SK-N-SH (cell line): ENCODE data around the gene DDC. TPM values are rescaled to one million over a fixed set of nuclear protein-coding genes. Genes with fewer than 3 reads are reported as not detected.
"Not testable (repeated sequence)": the region's sequence is repeated elsewhere in the genome, so short reads cannot be mapped to it uniquely, and the experiment has no call there.

ENCODE experiments used
- CTCF ChIA-PET: fragments of 300-600, 350-600 bp; formaldehyde crosslinking; extraction: SDS; loops from one replicate; lab custom pipeline; 2021; lab: Yijun Ruan, JAX
- POLR2A ChIA-PET: fragments of 350-600 bp; sonication (Branson Sonifier 250); formaldehyde crosslinking; extraction: SDS; loops from one replicate; lab custom pipeline; 2020; ENCODE audit warnings: antibody characterized with exemption, inconsistent platforms; lab: Yijun Ruan, JAX
- DNase-seq: peaks from one replicate; pipeline ENCODE4 v3.0.0; 2012
- H2AFZ ChIP-seq: fragments of 200-600 bp; sonication (generic); 2 replicates; pipeline ENCODE4 v1.8.1; 2016; ENCODE audit warnings: antibody characterized with exemption, mild to moderate bottlenecking, low read depth
- H3F3A ChIP-seq: fragments of 200-600 bp; sonication (generic); replicated peaks from 2 replicates; pipeline ENCODE3; 2016; ENCODE audit warnings: antibody characterized with exemption, mild to moderate bottlenecking; ENCODE audit not compliant: insufficient read depth
- H3K27ac ChIP-seq, 2 experiments: fragments of 200-500 bp in 1 of 2; fragments of 200-600 bp in 1 of 2; sonication (Bioruptor generic) in 1 of 2; sonication (generic), shearing (Covaris generic) in 1 of 2; 2 replicates each; pipeline versions ENCODE4 v1.5.1 to v1.6.1; 2014 to 2016; ENCODE audit warnings: low read depth in 2 of 2, inconsistent platforms in 1 of 2, low read length in 1 of 2, mild to moderate bottlenecking in 1 of 2, mixed read lengths in 1 of 2
- H3K27me3 ChIP-seq: fragments of 200-600 bp; sonication (generic), shearing (Covaris generic); 2 replicates; pipeline ENCODE4 v1.6.1; 2016; ENCODE audit warnings: mixed run types; ENCODE audit not compliant: insufficient read depth
- H3K36me3 ChIP-seq, 2 experiments: fragments of 200-500 bp in 1 of 2; fragments of 200-600 bp in 1 of 2; sonication (Bioruptor generic) in 1 of 2; sonication (generic) in 1 of 2; replicated peaks in 1 of 2; 2 replicates each; pipeline versions ENCODE3 to v1.5.1; 2014 to 2016; ENCODE audit warnings: low read length in 1 of 2, mild to moderate bottlenecking in 1 of 2; ENCODE audit not compliant: insufficient read depth in 2 of 2, control insufficient read depth in 1 of 2
- H3K4me1 ChIP-seq, 2 experiments: fragments of 200-500 bp in 1 of 2; fragments of 200-600 bp in 1 of 2; sonication (Bioruptor generic) in 1 of 2; sonication (generic), shearing (Covaris generic) in 1 of 2; 2 replicates each; pipeline versions ENCODE4 v1.5.1 to v1.6.1; 2014 to 2016; ENCODE audit warnings: low read depth in 1 of 2, low read length in 1 of 2, mixed run types in 1 of 2; ENCODE audit not compliant: insufficient read depth in 2 of 2, control insufficient read depth in 1 of 2
- H3K4me2 ChIP-seq: fragments of 200-600 bp; sonication (generic), shearing (Covaris generic); 2 replicates; pipeline ENCODE4 v1.6.1; 2017; ENCODE audit warnings: mixed run types
- H3K4me3 ChIP-seq, 2 experiments: fragments of 200-500 bp in 1 of 2; fragments of 200-600 bp in 1 of 2; sonication (Bioruptor generic) in 1 of 2; sonication (generic), shearing (Covaris generic) in 1 of 2; 2 replicates each; pipeline versions ENCODE4 v1.5.1 to v1.8.1; 2014 to 2016; ENCODE audit warnings: low read depth in 2 of 2, inconsistent platforms in 1 of 2, low read length in 1 of 2, mild to moderate bottlenecking in 1 of 2, mixed read lengths in 1 of 2, moderate library complexity in 1 of 2
- H3K79me2 ChIP-seq: fragments of 200-600 bp; sonication (generic); 2 replicates; pipeline ENCODE4 v1.8.1; 2017; ENCODE audit warnings: mild to moderate bottlenecking; ENCODE audit not compliant: insufficient read depth
- H3K9ac ChIP-seq: fragments of 200-600 bp; sonication (generic); 2 replicates; pipeline ENCODE4 v1.6.1; 2017; ENCODE audit warnings: mixed run types
- H3K9me2 ChIP-seq: fragments of 200-600 bp; sonication (generic); 2 replicates; pipeline ENCODE4 v1.6.1; 2017; ENCODE audit warnings: mixed run types
- H3K9me3 ChIP-seq: fragments of 200-600 bp; sonication (generic); 2 replicates; pipeline ENCODE4 v1.6.1; 2017; ENCODE audit warnings: mixed run types, mild to moderate bottlenecking, moderate library complexity
- H4K20me1 ChIP-seq: fragments of 200-600 bp; sonication (generic); 2 replicates; pipeline ENCODE4 v1.6.1; 2017; ENCODE audit warnings: mild to moderate bottlenecking, mixed run types; ENCODE audit not compliant: insufficient read depth
- EP300 ChIP-seq, 2 experiments: IDR thresholded peaks; 2 replicates each; pipeline versions ENCODE4 v1.4.0 to v1.6.1; 2012; ENCODE audit warnings: borderline replicate concordance in 1 of 2, low read depth in 1 of 2, low read length in 1 of 2
- EZH2phosphoT487 ChIP-seq: fragments of 200-600 bp; sonication (generic); IDR thresholded peaks from 2 replicates; pipeline ENCODE4 v1.6.1; 2017; ENCODE audit warnings: low read depth, mixed run types, mild to moderate bottlenecking, antibody characterized with exemption, moderate library complexity, borderline replicate concordance
- FOSL2 ChIP-seq: IDR thresholded peaks from 2 replicates; pipeline ENCODE4 v1.4.0; 2012; ENCODE audit warnings: low read depth, mild to moderate bottlenecking, moderate library complexity, borderline replicate concordance
- FOXM1 ChIP-seq: IDR thresholded peaks from 2 replicates; pipeline ENCODE4 v1.4.0; 2012; ENCODE audit warnings: low read depth, mild to moderate bottlenecking
- GABPA ChIP-seq: IDR thresholded peaks from 2 replicates; pipeline ENCODE4 v1.4.0; 2012; ENCODE audit warnings: low read depth, mild to moderate bottlenecking
- GATA2 ChIP-seq: sonication (generic); formaldehyde crosslinking; IDR thresholded peaks from 2 replicates; pipeline ENCODE4 v1.5.0; 2020; ENCODE audit warnings: mild to moderate bottlenecking, missing genetic modification reagents
- IRF3 ChIP-seq: fragments of 150-350 bp; IDR thresholded peaks from 2 replicates; pipeline ENCODE4 v1.6.1; 2016; ENCODE audit warnings: mild to moderate bottlenecking, low read depth, low read length
- MAX ChIP-seq: IDR thresholded peaks from 2 replicates; pipeline ENCODE4 v1.4.0; 2012; ENCODE audit warnings: low read depth
- MEF2A ChIP-seq: IDR thresholded peaks from 2 replicates; pipeline ENCODE4 v1.4.0; 2012; ENCODE audit warnings: low read depth, borderline replicate concordance
- NFIC ChIP-seq: IDR thresholded peaks from 2 replicates; pipeline ENCODE4 v1.4.0; 2012; ENCODE audit warnings: borderline replicate concordance
- PBX3 ChIP-seq: IDR thresholded peaks from 2 replicates; pipeline ENCODE4; 2012
- RAD21 ChIP-seq: IDR thresholded peaks from 2 replicates; pipeline ENCODE4 v1.6.1; 2012; ENCODE audit warnings: mild to moderate bottlenecking, low read length
- RCOR1 ChIP-seq: fragments of 150-350 bp; IDR thresholded peaks from 2 replicates; pipeline ENCODE4 v1.6.1; 2017; ENCODE audit warnings: antibody characterized with exemption, low read length
- SMC3 ChIP-seq: IDR thresholded peaks from 2 replicates; pipeline ENCODE4 v1.6.1; 2012; ENCODE audit warnings: low read depth, low read length, improper control_type of control experiment
- TAF1 ChIP-seq: IDR thresholded peaks from 2 replicates; pipeline ENCODE4 v1.6.1; 2012; ENCODE audit warnings: low read depth, mild to moderate bottlenecking, low read length, moderate library complexity, borderline replicate concordance
- YY1 ChIP-seq: IDR thresholded peaks from 2 replicates; pipeline ENCODE4 v1.4.0; 2012; ENCODE audit warnings: low read depth, mild to moderate bottlenecking
- WGBS: methylation state at CpG from one replicate; pipeline ENCODE4 v1.1.6; 2017; ENCODE audit warnings: low lambda C conversion rate; 5-methylcytosine and 5-hydroxymethylcytosine counted together
- polyA plus RNA-seq, 3 experiments: library from polyadenylated mRNA; depleted of rRNA; stranded (reverse); fragments of >200 nt; gene quantifications; 2 replicates each; pipeline ENCODE4 v1.2.3, GENCODE V29; 2012

Gene DDC
- polyA plus RNA-seq, 1 of the 3 experiments (the other 2 are of a cell fraction) = 1.8 TPM

GRCh38 chr7:50462361-50462760, 102.8 kb downstream of the DDC start:
- WGBS = 79% methylated on average over 4 of the region's 4 CpGs
- peaks cover 6% of the 10 kb centered on the region; the same call in 1 of the 2 replicates for H3K27me3 ChIP-seq

GRCh38 chr7:50461695-50462094, 103.5 kb downstream of the DDC start:
- DNase-seq = no peak
- POLR2A ChIA-PET = no interaction called here
- 83% methylated on average over 1 of the region's 1 CpG for WGBS
- H4K20me1 ChIP-seq = no peaks in the 10 kb centered on the region
- peak overlapping the region in 1 of 2 experiments; percentile 7; a peak in 1 of 4 replicates for H3K27ac ChIP-seq
- no peaks in the 10 kb centered on the region for H3K9me3 ChIP-seq
- H2AFZ ChIP-seq = no peak overlapping the region
- no peak overlapping the region for H3K4me3 ChIP-seq
- no peaks in the 10 kb centered on the region for H3K79me2 ChIP-seq
- no peak overlapping the region for H3K4me2 ChIP-seq
- H3K36me3 ChIP-seq = peaks cover 0 to 26% of the 10 kb centered on the region in 2 experiments
- no peak for TF ChIP-seq NFIC
- no peak for TF ChIP-seq FOXM1
- no peak for TF ChIP-seq EP300 (IDR thresholded peaks at IDR 0.05; ENCODE audit: borderline replicate concordance in 1 of 2, low read depth in 1 of 2, low read length in 1 of 2)
- TF ChIP-seq PBX3 = no peak
- TF ChIP-seq MEF2A = no peak
- TF ChIP-seq IRF3 = no peak
- TF ChIP-seq GABPA = no peak
- no peak for TF ChIP-seq YY1
- no peak for TF ChIP-seq RCOR1
- TF ChIP-seq TAF1 = no peak
- no peak for TF ChIP-seq FOSL2
- no peak for TF ChIP-seq RAD21
- no peak for TF ChIP-seq EZH2phosphoT487
- TF ChIP-seq MAX = no peak
- TF ChIP-seq GATA2 = no peak
- no peak overlapping the region for H3K9ac ChIP-seq
- no peaks in the 10 kb centered on the region for H3F3A ChIP-seq
- H3K4me1 ChIP-seq = peaks cover 0 to 11% of the 10 kb centered on the region in 2 experiments; a peak in 1 of 4 replicates
- peaks cover 6% of the 10 kb centered on the region; the same call in 1 of the 2 replicates for H3K27me3 ChIP-seq
- CTCF ChIA-PET = interaction anchor here (0.9 to 1.9 kb wide), 7 partner anchors 13 to 256 kb away, joined by 3 to 6 read pairs (median 4); partner anchors contain the start of gene FIGNL1
- H3K9me2 ChIP-seq = no peaks in the 10 kb centered on the region

More at GRCh38 chr7:50462361-50462760, 102.8 kb downstream of the DDC start:
- CTCF ChIA-PET = interaction anchor here (0.9 to 1.9 kb wide), 4 partner anchors 13 to 216 kb away, joined by 3 to 8 read pairs (median 5); partner anchors contain the start of gene FIGNL1
- POLR2A ChIA-PET = no interaction called here
- Histone ChIP-seq H3K9me3 (no peaks in the 10 kb centered on the region), H4K20me1 (no peaks in the 10 kb centered on the region), H3K36me3 (peaks cover 0 to 26% of the 10 kb centered on the region in 2 experiments), H3F3A (no peaks in the 10 kb centered on the region), H3K9ac (no peak overlapping the region), H3K79me2 (no peaks in the 10 kb centered on the region), H2AFZ (no peak overlapping the region), H3K27ac (no peak overlapping the region), H3K4me1 (peaks cover 0 to 10% of the 10 kb centered on the region in 2 experiments; a peak in 1 of 4 replicates), H3K9me2 (no peaks in the 10 kb centered on the region), H3K4me2 (no peak overlapping the region), H3K4me3 (no peak overlapping the region)
- no peak for DNase-seq
- no peak for TF ChIP-seq SMC3
- no peak for TF ChIP-seq EZH2phosphoT487
- no peak for TF ChIP-seq GATA2
- TF ChIP-seq RCOR1 = no peak

- H3K9ac ChIP-seq, H4K20me1 ChIP-seq, H3K9me3 ChIP-seq, H3K4me2 ChIP-seq, H3K27ac ChIP-seq, DNase-seq, H3F3A ChIP-seq, H3K4me3 ChIP-seq, H3K79me2 ChIP-seq, H2AFZ ChIP-seq, H3K9me2 ChIP-seq, POLR2A ChIA-PET: not testable (repeated sequence)
- CTCF ChIA-PET = interaction anchor here (1.1 kb wide), 1 partner anchor 9 kb away, joined by 6 read pairs; no protein-coding TSS in a partner anchor
- H3K4me1 ChIP-seq = peaks cover 0 to 13% of the 10 kb centered on the region in 2 experiments; a peak in 1 of 4 replicates
- H3K36me3 ChIP-seq = peaks cover 0 to 26% of the 10 kb centered on the region in 2 experiments
- WGBS = 86% methylated on average over 20 of the region's 27 CpGs
- H3K27me3 ChIP-seq = peaks cover 19% of the 10 kb centered on the region
These were observed 106.0 kb downstream of the DDC start for GRCh38 chr7:50459183-50459582.

- ChIA-PET CTCF (interaction anchor here (1.1 kb wide), 1 partner anchor 9 kb away, joined by 6 read pairs; no protein-coding TSS in a partner anchor), POLR2A (interaction anchor here (0.6 kb wide), 1 partner anchor 170 kb away, joined by 6 read pairs; no protein-coding TSS in a partner anchor)
- H3K9ac ChIP-seq, DNase-seq, H3K79me2 ChIP-seq, H3K4me2 ChIP-seq, H2AFZ ChIP-seq, H3K27ac ChIP-seq, H3K4me3 ChIP-seq, H3K9me3 ChIP-seq, H4K20me1 ChIP-seq, H3K9me2 ChIP-seq, H3F3A ChIP-seq: not testable (repeated sequence)
- Histone ChIP-seq H3K4me1 (peaks cover 0 to 13% of the 10 kb centered on the region in 2 experiments; a peak in 1 of 4 replicates), H3K27me3 (peaks cover 19% of the 10 kb centered on the region), H3K36me3 (peaks cover 0 to 24% of the 10 kb centered on the region in 2 experiments)
- WGBS = 70% methylated on average over 4 of the region's 4 CpGs
These were observed 106.6 kb downstream of the DDC start for GRCh38 chr7:50458651-50459050.
